Activated T-cell treated with anti-CD3 and anti-CD28 coated beads, Interleukin-2, amount 50 U/mL, for 72 hours (primary cell): Measurements from ENCODE around the gene FNDC4. TPM values are rescaled to one million over a fixed set of nuclear protein-coding genes. Genes with fewer than 3 reads are reported as not detected.

Experiments used
- total RNA-seq, 2 donors: library from RNA; stranded (reverse); gene quantifications; one replicate each; pipeline ENCODE4 v1.2.3, GENCODE V29; 2022

The FNDC4 gene
- total RNA-seq, 2 donors from 2014 or later = 0.19 to 0.24 TPM

Other genes starting within 250 kb of the FNDC4 start
- gene SLC30A3, start 232.2 kb downstream of the FNDC4 start, total RNA-seq = 1 to 10 TPM; 1.5 to 2.3 TPM
- gene DNAJC5G, start 219.8 kb downstream of the FNDC4 start, total RNA-seq = under 1 TPM in 1 of 2 donors, not detected in 1; 0.31 TPM
- gene TRIM54, start 212.8 kb downstream of the FNDC4 start, total RNA-seq = under 1 TPM in 1 of 2 donors, not detected in 1; 0.36 TPM
- 1 to 10 TPM; 4.9 to 7.6 TPM for gene UCN, start 186.8 kb downstream of the FNDC4 start, total RNA-seq
- gene MPV17, start 172.1 kb downstream of the FNDC4 start, total RNA-seq = 10 to 100 TPM; 73.2 to 93.0 TPM
- 10 to 100 TPM; 56.6 to 58.7 TPM for gene GTF3C2, start 138.4 kb downstream of the FNDC4 start, total RNA-seq
- 10 to 100 TPM; 30.0 to 42.7 TPM for gene EIF2B4, start 124.9 kb downstream of the FNDC4 start, total RNA-seq
- 10 to 100 TPM; 66.1 to 70.7 TPM for gene SNX17, start 124.6 kb downstream of the FNDC4 start, total RNA-seq
- gene ZNF513, start 114.5 kb downstream of the FNDC4 start, total RNA-seq = 10 to 100 TPM; 15.7 to 15.9 TPM
- gene PPM1G, start 85.6 kb downstream of the FNDC4 start, total RNA-seq = 100 to 1,000 TPM; 122 to 132 TPM
- gene NRBP1, start 66.6 kb downstream of the FNDC4 start, total RNA-seq = 10 to 100 TPM; 79.7 to 96.3 TPM
- gene KRTCAP3, start 52.8 kb downstream of the FNDC4 start, total RNA-seq = 10 to 100 TPM; 13.4 to 14.6 TPM
- gene IFT172, start 5.5 kb downstream of the FNDC4 start, total RNA-seq = 10 to 100 TPM; 11.7 to 13.0 TPM
- not detected for gene GCKR, start 1.6 kb upstream of the FNDC4 start, total RNA-seq
- gene ZNF512, start 87.8 kb upstream of the FNDC4 start, total RNA-seq = 10 to 100 TPM; 23.2 to 26.8 TPM
- under 1 TPM in 1 of 2 donors, not detected in 1; 0.28 TPM for gene CCDC121, start 133.8 kb upstream of the FNDC4 start, total RNA-seq
- gene GPN1, start 133.8 kb upstream of the FNDC4 start, total RNA-seq = 10 to 100 TPM; 43.6 to 45.9 TPM
- gene SUPT7L, start 168.4 kb upstream of the FNDC4 start, total RNA-seq = 10 to 100 TPM; 45.0 to 48.9 TPM
- 10 to 100 TPM; 32.3 to 33.8 TPM for gene SLC4A1AP, start 168.7 kb upstream of the FNDC4 start, total RNA-seq